Kidney (tissue), 14 donors: ENCODE results near the gene PLD1. TPM values are rescaled to one million over a fixed set of nuclear protein-coding genes. Genes with fewer than 3 reads are reported as not detected.

ENCODE experiments used
- DNase-seq, 5 donors: peaks; one replicate each; pipeline ENCODE4 v3.0.0-alpha.2; 2013 to 2020
- FAIRE-seq: peaks from 2 replicates; lab custom pipeline; 2012; peaks lifted over from hg19 to GRCh38; lab: Jason Lieb, UNC
- H3K27ac ChIP-seq, 2 donors: one replicate each; pipeline ENCODE4 v1.7.0; 2013; ENCODE audit warnings: low read depth in 2 of 2, low read length in 2 of 2, inconsistent platforms in 1 of 2
- H3K27me3 ChIP-seq: one replicate; pipeline ENCODE4 v1.7.1; 2013; ENCODE audit warnings: low read length, inconsistent platforms; ENCODE audit not compliant: control insufficient read depth, insufficient read depth
- H3K36me3 ChIP-seq, 3 donors: one replicate each; pipeline versions ENCODE4 v1.7.0 to v1.7.1; 2013; ENCODE audit warnings: low read length in 3 of 3, control low read depth in 1 of 3, inconsistent platforms in 1 of 3; ENCODE audit not compliant: insufficient read depth in 3 of 3, control insufficient read depth in 2 of 3
- H3K4me1 ChIP-seq, 3 donors: one replicate each; pipeline versions ENCODE4 v1.7.0 to v1.7.1; 2013; ENCODE audit warnings: low read length in 3 of 3, inconsistent platforms in 1 of 3, low read depth in 1 of 3; ENCODE audit not compliant: control insufficient read depth in 2 of 3, insufficient read depth in 2 of 3
- H3K4me3 ChIP-seq, 3 donors: one replicate each; pipeline versions ENCODE4 v1.7.0 to v1.8.1; 2013; ENCODE audit warnings: low read length in 3 of 3, control low read depth in 1 of 3, inconsistent platforms in 1 of 3
- H3K9ac ChIP-seq, 3 donors: one replicate each; pipeline versions ENCODE4 v1.7.0 to v1.7.1; 2013; ENCODE audit warnings: low read length in 3 of 3, control low read depth in 1 of 3, inconsistent platforms in 1 of 3
- H3K9me3 ChIP-seq, 3 donors: one replicate each; pipeline versions ENCODE4 v1.7.0 to v1.7.1; 2013; ENCODE audit warnings: low read length in 3 of 3, control low read depth in 1 of 3, inconsistent platforms in 1 of 3; ENCODE audit not compliant: control insufficient read depth in 2 of 3, insufficient read depth in 1 of 3
- CTCF ChIP-seq: IDR thresholded peaks from 3 replicates; pipeline ENCODE4 v1.5.1; 2012; ENCODE audit warnings: mild to moderate bottlenecking, moderate library complexity, borderline replicate concordance; ENCODE audit not compliant: insufficient read depth; ENCODE audit errors: extremely low read depth
- intact Hi-C: fragments of 100-400 bp; cut with DNase I; formaldehyde crosslinking; loops from one replicate; pipeline ENCODE4 v1.11.1; 2022
- polyA plus RNA-seq: library from polyadenylated mRNA; stranded (reverse); fragments of 350-450 nt; fragmentation: Illumina TruSeq; extraction: RNeasy Lipid Tissue Mini Kit (QIAGEN cat#74804); gene quantifications from one replicate; pipeline ENCODE4 v1.2.3, GENCODE V29; 2014; ENCODE audit warnings: low read depth, low replicate concordance; ENCODE audit not compliant: insufficient read depth
- total RNA-seq: library from RNA; stranded (reverse); fragmentation: NEBNext Ultra II Directional; extraction: Animal tissue kit (Norgen Biotek cat#: 25700); gene quantifications from one replicate; pipeline ENCODE4 v1.2.1, GENCODE V29; 2021
- donor health status: control.
- donor health status: control.
- donor health status: control.
- donor health status: control.
- donor health status: control.
- donor health status: DM: yes; HTN: yes; CAD: no.
- donor health status: Normal renal cell carcinoma (clear cell type).

The PLD1 gene
- total and polyA plus RNA-seq, 2 donors from 2014 or later, result 11.2 to 24.3 TPM

- no peak for DNase-seq
- intact Hi-C loops, result no loop called here
- no peak overlapping the region for H3K27ac ChIP-seq
- TF ChIP-seq CTCF, result no peak
- no peaks in the 10 kb centered on the region for H3K9me3 ChIP-seq
- no peaks in the 10 kb centered on the region for H3K36me3 ChIP-seq
- H3K9ac ChIP-seq, result no peak overlapping the region
- H3K27me3 ChIP-seq, result no peaks in the 10 kb centered on the region
- no peak overlapping the region for H3K4me3 ChIP-seq
- no peaks in the 10 kb centered on the region for H3K4me1 ChIP-seq
- no peak for FAIRE-seq
These were observed 91.6 kb downstream of the PLD1 start for GRCh38 chr3:171718493-171719185.

- Histone ChIP-seq H3K27me3 (no peaks in the 10 kb centered on the region), H3K36me3 (no peaks in the 10 kb centered on the region), H3K4me3 (no peak overlapping the region), H3K9ac (no peak overlapping the region), H3K9me3 (no peaks in the 10 kb centered on the region), H3K4me1 (no peaks in the 10 kb centered on the region), H3K27ac (no peak overlapping the region)
- DNase-seq, result no peak
- intact Hi-C loops, result no loop called here
- no peak for TF ChIP-seq CTCF
- FAIRE-seq, result no peak
These were observed 95.1 kb downstream of the PLD1 start for GRCh38 chr3:171715155-171715554.

- no peak for FAIRE-seq
- Histone ChIP-seq H3K36me3 (no peaks in the 10 kb centered on the region), H3K4me1 (no peaks in the 10 kb centered on the region), H3K27ac (no peak overlapping the region), H3K9ac (no peak overlapping the region), H3K9me3 (no peaks in the 10 kb centered on the region), H3K27me3 (no peaks in the 10 kb centered on the region), H3K4me3 (no peak overlapping the region)
- peak in 1 of 5 donors; percentile 76 for DNase-seq
- TF ChIP-seq CTCF, result no peak
- intact Hi-C loops, result no loop called here
These were observed 97.9 kb downstream of the PLD1 start for GRCh38 chr3:171712171-171712938.
